K562 (cell line): ENCODE data around the gene ENDOU. TPM values are rescaled to one million over a fixed set of nuclear protein-coding genes. Genes with fewer than 3 reads are reported as not detected.

ENCODE experiments used
- DNMT1 ChIP-seq: fragments of 450-650 bp; IDR thresholded peaks from 2 replicates; pipeline ENCODE4 v1.6.1; 2016; ENCODE audit warnings: antibody characterized with exemption, mild to moderate bottlenecking
- ETV6 ChIP-seq, 3 experiments: fragments of 150-350 bp in 1 of 3; sonication (generic) in 1 of 3; formaldehyde crosslinking in 1 of 3; IDR thresholded peaks; 2 replicates each; pipeline versions ENCODE4 v1.6.1 to v1.8.0; 2014 to 2022; ENCODE audit warnings: borderline replicate concordance in 2 of 3, low read depth in 2 of 3, antibody characterized with exemption in 1 of 3, low read length in 1 of 3, mild to moderate bottlenecking in 1 of 3, missing genetic modification reagents in 1 of 3
- EWSR1 ChIP-seq: fragments of 450-650 bp; IDR thresholded peaks from 2 replicates; pipeline ENCODE4 v1.6.1; 2018; ENCODE audit warnings: borderline replicate concordance, mild to moderate bottlenecking, low read depth, moderate library complexity; ENCODE audit not compliant: partially characterized antibody
- GATAD2B ChIP-seq: fragments of 450-650 bp; IDR thresholded peaks from 2 replicates; pipeline ENCODE4 v1.6.1; 2017; ENCODE audit warnings: mild to moderate bottlenecking, borderline replicate concordance
- HDAC2 ChIP-seq: fragments of 450-650 bp; IDR thresholded peaks from 2 replicates; pipeline ENCODE4 v1.6.1; 2016; ENCODE audit warnings: mild to moderate bottlenecking
- KLF13 ChIP-seq: fragments of 450-650 bp; IDR thresholded peaks from 2 replicates; pipeline ENCODE4 v1.6.1; 2016; ENCODE audit warnings: missing genetic modification characterization, low read depth, mild to moderate bottlenecking, missing compliant biosample characterization, moderate library complexity, borderline replicate concordance
- MBD2 ChIP-seq: sonication (generic); IDR thresholded peaks from 2 replicates; pipeline ENCODE4 v1.6.1; 2016; ENCODE audit warnings: low read depth, borderline replicate concordance
- MIER1 ChIP-seq: fragments of 450-650 bp; IDR thresholded peaks from 2 replicates; pipeline ENCODE4 v1.6.1; 2016; ENCODE audit warnings: antibody characterized with exemption, mild to moderate bottlenecking, low read depth
- OTX1 ChIP-seq: fragments of 450-650 bp; formaldehyde crosslinking; IDR thresholded peaks from 2 replicates; pipeline ENCODE4 v1.4.0; 2022; ENCODE audit warnings: mild to moderate bottlenecking
- SMAD1 ChIP-seq: fragments of 150-350 bp; IDR thresholded peaks from 2 replicates; pipeline ENCODE4 v1.6.1; 2014; ENCODE audit warnings: low read length, low read depth; ENCODE audit not compliant: partially characterized antibody
- STAT6 ChIP-seq: sonication (generic); formaldehyde crosslinking; IDR thresholded peaks from 2 replicates; pipeline ENCODE4 v1.8.1; 2023; ENCODE audit warnings: mild to moderate bottlenecking, missing genetic modification reagents
- XRCC5 ChIP-seq: fragments of 200-400 bp; formaldehyde crosslinking; IDR thresholded peaks from 2 replicates; pipeline ENCODE4 v1.6.1; 2017; ENCODE audit warnings: low read depth, mild to moderate bottlenecking, low read length
- ZBTB9 ChIP-seq: fragments of 450-650 bp; formaldehyde crosslinking; IDR thresholded peaks from 2 replicates; pipeline ENCODE4 v1.4.0; 2020; ENCODE audit warnings: mild to moderate bottlenecking, moderate library complexity
- ZNF551 ChIP-seq: fragments of 250-450 bp; sonication (Bioruptor Pico); IDR thresholded peaks from 2 replicates; pipeline ENCODE4 v1.5.0; 2021; ENCODE audit warnings: mild to moderate bottlenecking, moderate library complexity
- polyA plus RNA-seq, 8 experiments: library from polyadenylated mRNA; depleted of rRNA in 4 of 8; stranded (reverse) in 5 of 8; unstranded in 3 of 8; fragments of >200 nt; fragmentation: Nextera tagmentation in 2 of 8; fragmentation: Illumina TruSeq in 1 of 8; extraction: Ambion mirVana in 2 of 8; extraction: Trizol in 1 of 8; gene quantifications; 2 replicates each; pipeline versions ENCODE4 v1.2.1 to v1.2.3, GENCODE V29; 2011 to 2014; ENCODE audit warnings: inconsistent platforms in 1 of 8, missing spikeins in 1 of 8
- total RNA-seq, 7 experiments: library from RNA; depleted of rRNA in 6 of 7; stranded (reverse); fragments of >200 nt in 6 of 7; fragmentation: Illumina TruSeq in 2 of 7; extraction: Trizol in 2 of 7; gene quantifications; 2 replicates each; pipeline versions ENCODE4 v1.2.1 to v1.2.3, GENCODE V29; 2011 to 2021; ENCODE audit warnings: low replicate concordance in 1 of 7
- TF ChIP-seq, protein P1 (sequence below): fragments of 450-650 bp; IDR thresholded peaks from 2 replicates; pipeline ENCODE4 v1.6.1; 2017; ENCODE audit warnings: antibody characterized with exemption, mild to moderate bottlenecking
- TF ChIP-seq, protein P2 (sequence below): fragments of 450-650 bp; IDR thresholded peaks from 2 replicates; pipeline ENCODE4 v1.6.1; 2017; ENCODE audit warnings: antibody characterized with exemption

Gene ENDOU
- total and polyA plus RNA-seq, 9 of the 15 experiments (the other 6 are each of a cell fraction or from before 2014, with no cell fraction given) = 0.03 TPM; not detected in 8

GRCh38 chr12:47705566-47706425 lies 19.5 kb downstream of the ENDOU start, which contains the start of gene RPAP3 (continued):
- no peak for TF ChIP-seq EWSR1
- peak; percentile 61; the same call in 1 of the 2 replicates for TF ChIP-seq ZBTB9
- 0 out of 2 replicates have a peak, but pooled peaks have one; percentile 21 for TF ChIP-seq DNMT1
- no peak for TF ChIP-seq STAT6 (CRISPR knock-in tag)
- TF ChIP-seq, protein P1, sequence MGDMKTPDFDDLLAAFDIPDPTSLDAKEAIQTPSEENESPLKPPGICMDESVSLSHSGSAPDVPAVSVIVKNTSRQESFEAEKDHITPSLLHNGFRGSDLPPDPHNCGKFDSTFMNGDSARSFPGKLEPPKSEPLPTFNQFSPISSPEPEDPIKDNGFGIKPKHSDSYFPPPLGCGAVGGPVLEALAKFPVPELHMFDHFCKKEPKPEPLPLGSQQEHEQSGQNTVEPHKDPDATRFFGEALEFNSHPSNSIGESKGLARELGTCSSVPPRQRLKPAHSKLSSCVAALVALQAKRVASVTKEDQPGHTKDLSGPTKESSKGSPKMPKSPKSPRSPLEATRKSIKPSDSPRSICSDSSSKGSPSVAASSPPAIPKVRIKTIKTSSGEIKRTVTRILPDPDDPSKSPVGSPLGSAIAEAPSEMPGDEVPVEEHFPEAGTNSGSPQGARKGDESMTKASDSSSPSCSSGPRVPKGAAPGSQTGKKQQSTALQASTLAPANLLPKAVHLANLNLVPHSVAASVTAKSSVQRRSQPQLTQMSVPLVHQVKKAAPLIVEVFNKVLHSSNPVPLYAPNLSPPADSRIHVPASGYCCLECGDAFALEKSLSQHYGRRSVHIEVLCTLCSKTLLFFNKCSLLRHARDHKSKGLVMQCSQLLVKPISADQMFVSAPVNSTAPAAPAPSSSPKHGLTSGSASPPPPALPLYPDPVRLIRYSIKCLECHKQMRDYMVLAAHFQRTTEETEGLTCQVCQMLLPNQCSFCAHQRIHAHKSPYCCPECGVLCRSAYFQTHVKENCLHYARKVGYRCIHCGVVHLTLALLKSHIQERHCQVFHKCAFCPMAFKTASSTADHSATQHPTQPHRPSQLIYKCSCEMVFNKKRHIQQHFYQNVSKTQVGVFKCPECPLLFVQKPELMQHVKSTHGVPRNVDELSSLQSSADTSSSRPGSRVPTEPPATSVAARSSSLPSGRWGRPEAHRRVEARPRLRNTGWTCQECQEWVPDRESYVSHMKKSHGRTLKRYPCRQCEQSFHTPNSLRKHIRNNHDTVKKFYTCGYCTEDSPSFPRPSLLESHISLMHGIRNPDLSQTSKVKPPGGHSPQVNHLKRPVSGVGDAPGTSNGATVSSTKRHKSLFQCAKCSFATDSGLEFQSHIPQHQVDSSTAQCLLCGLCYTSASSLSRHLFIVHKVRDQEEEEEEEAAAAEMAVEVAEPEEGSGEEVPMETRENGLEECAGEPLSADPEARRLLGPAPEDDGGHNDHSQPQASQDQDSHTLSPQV = no peak
- TF ChIP-seq, protein P2, sequence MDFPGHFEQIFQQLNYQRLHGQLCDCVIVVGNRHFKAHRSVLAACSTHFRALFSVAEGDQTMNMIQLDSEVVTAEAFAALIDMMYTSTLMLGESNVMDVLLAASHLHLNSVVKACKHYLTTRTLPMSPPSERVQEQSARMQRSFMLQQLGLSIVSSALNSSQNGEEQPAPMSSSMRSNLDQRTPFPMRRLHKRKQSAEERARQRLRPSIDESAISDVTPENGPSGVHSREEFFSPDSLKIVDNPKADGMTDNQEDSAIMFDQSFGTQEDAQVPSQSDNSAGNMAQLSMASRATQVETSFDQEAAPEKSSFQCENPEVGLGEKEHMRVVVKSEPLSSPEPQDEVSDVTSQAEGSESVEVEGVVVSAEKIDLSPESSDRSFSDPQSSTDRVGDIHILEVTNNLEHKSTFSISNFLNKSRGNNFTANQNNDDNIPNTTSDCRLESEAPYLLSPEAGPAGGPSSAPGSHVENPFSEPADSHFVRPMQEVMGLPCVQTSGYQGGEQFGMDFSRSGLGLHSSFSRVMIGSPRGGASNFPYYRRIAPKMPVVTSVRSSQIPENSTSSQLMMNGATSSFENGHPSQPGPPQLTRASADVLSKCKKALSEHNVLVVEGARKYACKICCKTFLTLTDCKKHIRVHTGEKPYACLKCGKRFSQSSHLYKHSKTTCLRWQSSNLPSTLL = no peak
- peak; percentile 40; the same call in 1 of the 2 replicates for TF ChIP-seq HDAC2
- peak; percentile 69; the same call in 1 of the 2 replicates for TF ChIP-seq MBD2
- TF ChIP-seq MIER1 = no peak
- peak; percentile 38; the same call in 1 of the 2 replicates for TF ChIP-seq OTX1 (CRISPR knock-in tag)
- no peak; the same call in 1 of the 2 replicates for TF ChIP-seq XRCC5
- peak; percentile 91 for TF ChIP-seq SMAD1
- TF ChIP-seq GATAD2B = peak; percentile 98
- TF ChIP-seq KLF13 = no peak; the same call in 1 of the 2 replicates
- no peak for TF ChIP-seq ETV6 (IDR thresholded peaks at IDR 0.05; ENCODE audit: borderline replicate concordance in 1 of 2, low read depth in 2 of 2, low read length in 1 of 2)
- TF ChIP-seq ETV6 (CRISPR knock-in tag; IDR thresholded peaks at IDR 0.05; ENCODE audit: borderline replicate concordance) = no peak
- no peak for TF ChIP-seq ZNF551
